EL (cell line): ENCODE measurements around the gene KRTAP4-12.
"Not testable (repeated sequence)": the region's sequence is repeated elsewhere in the genome, so short reads cannot be mapped to it uniquely, and the experiment has no call there.

Experiments
- DNase-seq: peaks from one replicate; pipeline ENCODE4 v3.0.0-alpha.2; 2016

The KRTAP4-12 gene

DNA sequence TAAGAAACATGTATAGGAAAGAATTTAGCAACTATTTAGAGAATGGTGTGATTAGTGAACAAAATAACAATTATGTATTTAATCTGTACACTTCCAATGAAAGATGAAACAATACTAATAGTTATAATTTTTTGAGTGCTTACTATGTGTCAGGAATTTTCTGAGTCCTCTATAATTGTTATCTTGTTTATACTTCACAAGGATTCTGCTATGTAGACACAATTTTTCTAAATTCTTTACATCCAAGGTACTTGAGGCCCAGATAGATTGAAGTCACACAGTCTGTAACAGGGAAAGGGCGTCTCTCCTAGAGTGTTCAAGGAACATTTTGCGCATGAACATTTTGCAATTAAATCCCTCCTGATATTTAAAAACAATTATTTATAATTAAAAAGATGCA is 1.1 kb upstream of the KRTAP4-12 start:
- no peak for DNase-seq

DNA sequence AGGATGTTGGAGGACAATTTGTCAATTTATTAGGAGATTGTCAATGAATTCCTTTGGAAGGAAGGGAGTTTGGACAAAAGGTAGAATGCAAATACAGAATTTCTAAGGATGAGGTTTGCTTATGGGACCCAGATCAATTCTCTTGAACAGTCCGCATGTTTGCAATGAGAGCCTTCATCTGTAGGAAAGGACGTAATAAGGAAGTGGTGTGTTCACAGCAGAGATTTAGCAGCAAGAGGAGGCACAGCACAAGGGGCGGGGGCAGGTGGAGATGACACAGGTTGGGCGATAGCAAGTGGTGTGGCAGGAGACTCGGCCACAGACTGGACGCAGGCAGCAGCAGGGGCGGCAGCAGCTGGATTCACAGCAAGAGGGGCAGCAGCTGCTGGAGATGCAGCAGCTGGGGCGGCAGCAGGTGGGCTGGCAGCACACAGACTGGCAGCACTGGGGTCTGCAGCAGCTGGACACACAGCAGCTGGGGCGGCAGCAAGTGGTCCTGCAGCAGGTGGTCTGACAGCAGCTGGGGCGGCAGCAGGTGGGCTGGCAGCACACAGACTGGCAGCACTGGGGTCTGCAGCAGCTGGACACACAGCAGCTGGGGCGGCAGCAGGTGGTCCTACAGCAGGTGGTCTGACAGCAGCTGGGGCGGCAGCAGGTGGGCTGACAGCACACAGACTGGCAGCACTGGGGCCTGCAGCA is 541 bp downstream of the KRTAP4-12 start:
- not testable (repeated sequence) for DNase-seq

DNA sequence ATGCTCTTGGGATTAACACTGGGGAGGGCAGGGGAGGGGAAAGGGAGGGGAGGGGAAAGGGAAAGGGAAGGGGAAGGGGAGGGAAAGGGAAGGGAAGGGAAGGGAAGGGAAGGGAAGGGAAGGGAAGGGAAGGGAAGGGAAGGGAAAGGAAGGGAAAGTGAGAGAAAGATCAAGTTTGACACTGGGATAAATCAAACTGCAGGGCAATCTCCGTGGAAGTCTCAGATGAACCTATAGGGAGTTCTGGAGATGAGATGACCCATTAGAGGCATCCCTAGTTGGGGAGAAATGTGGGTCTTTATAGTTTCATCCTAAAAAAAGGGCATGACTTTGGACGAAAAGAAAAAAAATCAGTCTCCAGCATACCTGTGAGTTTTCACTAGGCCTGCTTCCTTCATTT is 2.2 kb downstream of the KRTAP4-12 start:
- no peak for DNase-seq

DNA sequence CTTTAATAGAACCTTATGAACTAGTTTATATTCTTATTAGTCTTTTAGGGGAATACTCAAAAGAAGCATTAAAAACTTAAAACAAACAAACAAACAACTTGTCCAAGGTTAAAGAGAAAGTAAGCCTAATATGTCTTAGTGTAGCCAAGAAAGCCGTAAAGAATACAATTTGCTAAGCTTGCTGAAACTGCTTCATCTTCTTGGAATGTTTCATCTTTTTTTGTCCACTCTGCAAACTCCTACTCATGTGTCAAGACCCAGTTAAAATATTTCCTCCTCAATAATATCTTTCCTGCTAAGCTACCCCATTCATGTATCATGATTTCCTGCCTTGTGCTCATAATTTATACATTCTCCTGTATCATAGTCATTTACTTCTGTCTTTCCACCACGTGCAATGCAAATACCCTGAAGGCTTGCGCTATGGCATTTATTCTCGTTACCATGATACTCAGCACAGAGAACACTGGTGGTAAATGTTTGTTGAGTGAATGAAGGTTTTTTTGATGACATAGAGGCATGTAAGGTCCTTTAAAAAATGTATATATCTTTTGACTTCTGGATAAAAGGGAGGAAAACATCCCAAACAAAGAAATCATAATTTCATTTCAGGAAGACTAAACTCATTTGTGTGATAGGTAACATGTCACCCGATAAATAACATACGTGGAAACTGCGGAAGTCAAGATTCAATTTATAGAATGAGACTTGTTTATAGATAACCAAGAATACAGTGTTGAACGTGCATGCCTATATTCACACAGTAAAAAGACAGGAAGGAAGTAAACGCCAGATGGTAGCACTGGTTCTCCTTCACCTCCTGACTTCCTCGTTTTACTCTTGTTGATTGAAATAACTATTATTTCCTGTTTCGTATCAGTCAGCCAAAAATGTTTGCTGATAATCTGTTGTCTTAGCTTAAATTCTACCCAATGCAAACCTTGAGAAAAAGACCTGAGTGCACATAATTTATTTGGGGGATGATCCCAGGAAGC is 4.0 kb downstream of the KRTAP4-12 start:
- peak; percentile 83 for DNase-seq

DNA sequence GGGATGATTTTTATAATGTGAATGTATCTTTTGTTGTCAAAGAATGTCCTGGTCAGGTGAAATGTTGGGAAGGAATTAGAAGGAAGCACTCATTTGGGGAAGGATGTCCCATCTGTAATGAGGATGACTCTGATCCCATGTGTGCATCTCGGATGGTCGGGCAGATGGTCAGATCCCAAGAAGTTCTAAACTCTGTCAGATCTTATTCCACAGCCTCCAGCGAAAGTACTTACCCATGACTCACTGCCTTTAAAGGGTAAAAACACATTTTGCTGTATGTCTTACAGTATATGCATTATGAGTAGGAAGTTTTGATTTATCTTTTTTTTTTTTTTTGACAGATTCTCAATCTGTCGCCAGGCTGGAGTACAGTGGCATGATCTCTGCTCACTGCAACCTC is 5.3 kb downstream of the KRTAP4-12 start:
- peak; percentile 82 for DNase-seq

DNA sequence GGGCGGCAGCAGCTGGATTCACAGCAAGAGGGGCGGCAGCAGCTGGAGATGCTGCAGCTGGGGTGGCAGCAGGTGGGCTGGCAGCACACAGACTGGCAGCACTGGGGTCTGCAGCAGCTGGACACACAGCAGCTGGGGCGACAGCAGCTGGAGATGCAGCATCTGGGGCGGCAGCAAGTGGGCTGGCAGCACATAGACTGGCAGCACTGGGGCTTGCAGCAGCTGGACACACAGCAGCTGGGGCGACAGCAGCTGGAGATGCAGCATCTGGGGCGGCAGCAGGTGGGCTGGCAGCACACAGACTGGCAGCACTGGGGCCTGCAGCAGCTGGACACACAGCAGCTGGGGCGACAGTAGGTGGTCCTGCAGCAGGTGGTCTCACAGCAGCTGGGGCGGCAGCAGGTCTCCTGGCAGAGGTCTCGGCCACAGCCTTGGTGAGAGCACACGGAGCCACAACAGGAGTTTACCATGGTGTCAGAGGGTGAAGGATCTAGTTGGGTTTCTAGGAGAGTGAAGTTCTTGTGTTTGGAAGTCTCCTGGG is 6.1 kb downstream of the KRTAP4-12 start, which contains the start of gene KRTAP4-11:
Gene KRTAP4-11 (minus strand): TSS at position 528 of the 541 bp plus-strand sequence. CDS start 58 bp downstream, at position 470.
- DNase-seq = not testable (repeated sequence)

DNA sequence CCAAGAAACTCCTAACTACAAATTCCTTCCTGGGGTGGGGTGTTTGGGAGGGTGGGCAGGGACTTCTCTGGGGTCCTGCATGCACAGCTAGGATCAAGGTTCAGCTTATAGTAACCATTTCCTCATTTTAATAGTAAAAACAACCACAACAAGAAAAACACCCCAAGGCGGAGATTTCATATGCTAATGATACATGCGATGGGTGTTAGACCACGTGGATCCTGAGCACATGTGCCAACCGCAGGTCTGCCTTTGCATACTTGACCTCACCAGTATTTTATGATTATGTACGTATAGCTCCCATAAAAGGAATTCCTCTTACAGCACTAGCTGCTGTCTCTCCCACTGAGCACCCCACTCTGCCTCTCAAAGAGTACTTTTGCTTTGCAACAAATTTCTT is 7.7 kb downstream of the KRTAP4-12 start:
- peak; percentile 66 for DNase-seq

DNA sequence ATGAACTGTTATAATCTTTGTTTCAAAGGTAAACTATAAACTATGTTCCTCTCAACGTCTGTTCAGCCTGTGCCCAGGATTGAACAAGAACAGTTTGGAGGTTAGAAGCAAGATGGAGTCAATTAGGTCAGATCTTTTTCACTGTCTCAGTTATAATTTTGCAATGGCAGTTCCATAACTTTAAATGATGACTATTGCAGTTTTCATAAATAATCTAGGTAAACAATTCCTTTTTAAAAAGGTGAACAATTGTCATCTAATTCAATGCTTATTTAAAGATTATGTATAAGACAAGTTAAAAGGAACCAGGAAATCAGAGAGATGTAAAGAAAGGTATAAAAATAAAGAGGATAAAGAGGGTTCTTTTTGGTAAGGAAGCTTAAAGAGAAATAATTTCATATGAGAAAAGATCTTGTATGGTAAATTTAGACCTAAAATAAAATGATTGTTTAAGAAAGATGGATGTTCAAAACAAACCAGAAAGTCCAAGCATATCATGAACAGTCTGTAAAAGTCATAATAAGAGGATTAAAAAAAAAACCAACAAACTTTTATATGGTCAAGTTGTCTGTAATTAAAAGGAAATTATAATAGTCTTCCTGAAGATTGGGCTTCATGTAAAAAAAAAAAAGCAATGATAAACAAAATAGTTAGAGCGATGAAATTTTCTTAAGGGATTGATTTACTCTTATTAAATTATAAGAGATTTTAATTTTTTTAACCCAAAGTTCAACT is 12.7 kb downstream of the KRTAP4-12 start:
- DNase-seq = no peak

DNA sequence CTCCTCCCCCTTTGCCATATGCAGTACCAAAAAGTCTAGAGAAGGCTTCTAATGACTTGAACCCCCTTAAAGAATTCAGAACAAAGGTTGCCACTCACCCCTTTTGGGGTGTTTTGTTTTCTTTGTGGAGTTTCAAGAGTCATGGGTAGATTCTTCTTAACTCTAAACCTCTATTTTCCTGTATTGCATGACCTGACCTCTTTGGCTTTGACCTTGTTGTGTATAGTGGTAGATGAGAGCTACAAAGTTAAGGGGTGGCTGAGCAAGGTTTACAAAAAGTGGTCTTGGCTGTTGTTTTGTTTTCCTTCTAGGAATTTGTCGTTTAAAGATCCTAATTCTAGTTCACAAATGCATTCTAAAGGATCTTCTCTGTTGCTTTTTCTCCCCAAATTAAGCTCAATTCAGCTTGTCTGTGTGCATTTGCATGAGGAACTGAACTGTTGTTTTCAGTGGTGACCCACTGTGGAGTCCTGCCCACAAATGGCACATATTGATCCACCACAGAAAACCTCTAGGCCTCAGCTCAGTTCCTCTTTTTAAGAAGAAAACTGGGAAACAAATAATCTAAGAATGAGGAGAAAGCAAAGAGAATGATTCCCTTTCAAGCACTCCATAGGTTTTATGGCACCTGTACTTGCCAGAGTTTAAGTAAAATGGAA is 15.1 kb downstream of the KRTAP4-12 start:
- not testable (repeated sequence) for DNase-seq

DNA sequence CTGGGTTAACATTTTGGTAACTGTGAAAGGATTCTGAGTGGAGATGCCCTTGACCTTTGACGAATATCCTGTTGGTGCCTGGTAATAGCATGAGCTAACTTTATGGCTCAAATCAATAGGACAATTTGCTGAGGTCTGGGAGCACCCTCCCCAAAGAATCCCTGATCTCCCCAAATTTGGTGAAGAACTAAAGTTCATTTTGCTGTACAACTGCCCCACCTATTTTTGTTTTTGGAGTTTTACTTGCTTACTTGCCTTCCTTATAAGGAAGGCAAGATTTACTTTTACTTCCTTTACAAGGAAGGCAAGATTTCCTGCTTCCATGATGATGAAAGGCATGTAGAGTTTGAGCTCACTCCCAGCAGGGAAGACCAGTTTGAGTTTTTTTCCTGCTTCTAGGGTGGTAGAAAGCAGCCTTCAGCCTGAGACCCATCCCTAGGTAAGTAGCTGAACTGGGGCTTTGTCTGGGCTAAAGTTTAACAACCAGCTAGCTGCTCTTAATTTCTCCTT is 16.0 kb downstream of the KRTAP4-12 start:
- peak; percentile 33 for DNase-seq

DNA sequence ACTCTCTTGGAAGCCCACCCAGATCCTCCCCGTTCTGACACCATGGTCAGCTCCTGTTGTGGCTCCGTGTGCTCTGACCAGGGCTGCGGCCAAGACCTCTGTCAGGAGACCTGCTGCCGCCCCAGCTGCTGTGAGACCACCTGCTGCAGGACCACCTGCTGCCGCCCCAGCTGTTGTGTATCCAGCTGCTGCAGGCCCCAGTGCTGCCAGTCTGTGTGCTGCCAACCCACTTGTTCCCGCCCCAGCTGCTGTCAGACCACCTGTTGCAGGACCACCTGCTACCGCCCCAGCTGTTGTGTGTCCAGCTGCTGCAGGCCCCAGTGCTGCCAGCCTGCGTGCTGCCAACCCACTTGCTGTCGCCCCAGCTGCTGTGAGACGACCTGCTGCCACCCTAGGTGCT is 18.6 kb downstream of the KRTAP4-12 start, which contains the start of gene KRTAP4-9:
Gene KRTAP4-9 (plus strand): TSS at position 43 of the 400 bp plus-strand sequence. CDS start 0 bp downstream, at position 43.
- not testable (repeated sequence) for DNase-seq

DNA sequence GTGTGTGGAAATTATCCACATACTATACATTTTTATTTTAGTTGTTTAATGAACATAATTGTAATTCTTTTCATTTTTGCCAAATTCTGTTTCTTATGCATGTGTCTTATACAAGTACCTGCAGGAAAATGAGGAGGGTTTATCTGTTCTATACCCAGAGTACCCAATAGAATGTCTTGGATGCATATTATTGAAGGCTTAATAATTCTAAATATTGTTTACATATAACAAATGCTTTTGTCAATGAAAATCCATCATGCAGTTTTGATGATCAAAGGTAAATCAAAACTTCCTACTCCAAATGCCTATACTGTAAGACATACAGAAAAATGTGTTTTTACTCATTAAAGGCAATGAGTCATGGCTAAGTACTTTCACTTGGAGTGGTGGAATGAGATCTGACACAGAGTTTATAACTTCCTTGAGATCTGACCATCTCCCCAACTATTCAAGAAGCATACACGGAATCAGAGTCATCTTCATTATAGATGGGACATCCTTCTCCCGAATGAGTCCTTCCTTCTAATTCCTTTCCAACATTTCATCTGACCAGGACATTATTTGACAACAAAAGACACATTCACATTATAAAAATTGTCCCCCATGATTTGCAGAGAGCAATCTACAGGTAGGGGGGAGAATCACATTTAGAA is 19.5 kb downstream of the KRTAP4-12 start:
- peak; percentile 80 for DNase-seq

DNA sequence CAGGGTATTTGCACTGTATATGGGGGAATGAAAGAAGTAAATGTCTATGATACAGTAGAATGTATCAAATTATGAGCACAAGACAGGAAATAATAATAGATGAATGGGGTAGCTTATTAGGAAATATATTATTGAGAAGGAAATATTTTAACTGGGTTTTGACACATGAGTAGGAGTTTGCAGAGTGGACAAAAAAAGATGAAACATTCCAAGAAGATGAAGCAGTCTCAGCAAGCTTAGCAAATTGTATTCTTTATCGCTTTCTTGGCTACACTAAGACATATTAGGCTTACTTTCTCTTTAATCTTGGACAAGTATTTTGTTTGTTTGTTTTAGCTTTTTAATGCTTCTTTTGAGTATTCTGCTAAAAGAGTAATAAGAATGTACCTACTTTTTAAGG is 20.1 kb downstream of the KRTAP4-12 start:
- peak; percentile 54 for DNase-seq

DNA sequence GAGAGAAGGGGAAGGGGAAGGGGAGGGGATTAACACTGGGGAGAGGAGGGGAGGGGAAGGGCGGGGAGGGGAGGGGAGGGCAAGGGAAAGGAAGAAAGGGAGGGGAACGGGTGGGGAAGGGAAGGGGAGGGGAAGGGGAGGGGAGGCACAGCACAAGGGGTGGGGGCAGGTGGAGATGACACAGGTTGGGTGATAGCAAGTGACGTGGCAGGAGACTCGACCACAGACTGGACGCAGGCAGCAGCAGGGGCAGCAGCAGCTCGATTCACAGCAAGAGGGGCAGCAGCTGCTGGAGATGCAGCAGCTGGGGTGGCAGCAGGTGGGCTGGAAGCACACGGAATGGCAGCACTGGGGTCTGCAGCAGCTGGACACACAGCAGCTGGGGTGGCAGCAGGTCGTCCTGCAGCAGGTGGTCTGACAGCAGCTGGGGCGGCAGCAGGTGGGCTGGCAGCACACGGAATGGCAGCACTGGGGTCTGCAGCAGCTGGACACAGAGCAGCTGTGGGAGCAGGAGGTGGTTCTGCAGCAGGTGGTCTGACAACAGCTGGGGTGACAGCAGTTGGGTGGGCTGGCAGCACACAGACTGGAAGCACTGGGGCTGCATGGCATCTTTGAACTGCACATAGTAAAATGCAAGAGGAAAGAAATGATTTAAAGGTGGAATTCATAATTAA is 22.3 kb downstream of the KRTAP4-12 start, which contains the start of gene KRTAP4-16:
Gene KRTAP4-16 (minus strand): TSS at position 624 of the 674 bp plus-strand sequence. CDS start 0 bp downstream, at position 624.
- DNase-seq = no peak

DNA sequence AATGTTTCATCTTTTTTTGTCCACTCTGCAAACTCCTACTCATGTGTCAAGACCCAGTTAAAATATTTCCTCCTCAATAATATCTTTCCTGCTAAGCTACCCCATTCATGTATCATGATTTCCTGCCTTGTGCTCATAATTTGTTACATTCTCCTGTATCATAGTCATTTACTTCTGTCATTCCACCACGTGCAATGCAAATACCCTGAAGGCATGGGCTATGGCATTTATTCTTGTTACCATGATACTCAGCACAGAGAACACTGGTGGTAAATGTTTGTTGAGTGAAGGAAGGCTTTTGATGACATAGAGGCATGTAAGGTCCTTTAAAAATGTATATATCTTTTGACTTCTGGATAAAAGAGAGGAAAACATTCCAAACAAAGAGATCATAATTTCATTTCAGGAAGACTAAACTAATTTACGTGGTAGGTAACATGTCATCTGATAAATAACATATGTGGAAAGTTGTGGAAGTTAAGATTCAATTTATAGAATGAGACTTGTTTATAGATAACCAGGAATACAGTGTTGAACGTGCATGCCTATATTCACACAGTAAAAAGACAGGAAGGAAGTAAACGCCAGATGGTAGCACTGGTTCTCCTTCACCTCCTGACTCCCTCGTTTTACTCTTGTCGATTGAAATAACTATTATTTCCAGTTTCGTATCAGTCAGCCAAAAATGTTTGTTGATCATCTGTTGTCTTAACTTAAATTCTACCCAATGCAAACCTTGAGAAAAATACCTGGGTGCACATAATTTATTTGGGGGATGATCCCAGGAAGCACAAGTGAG is 24.1 kb downstream of the KRTAP4-12 start:
- peak; percentile 98 for DNase-seq

DNA sequence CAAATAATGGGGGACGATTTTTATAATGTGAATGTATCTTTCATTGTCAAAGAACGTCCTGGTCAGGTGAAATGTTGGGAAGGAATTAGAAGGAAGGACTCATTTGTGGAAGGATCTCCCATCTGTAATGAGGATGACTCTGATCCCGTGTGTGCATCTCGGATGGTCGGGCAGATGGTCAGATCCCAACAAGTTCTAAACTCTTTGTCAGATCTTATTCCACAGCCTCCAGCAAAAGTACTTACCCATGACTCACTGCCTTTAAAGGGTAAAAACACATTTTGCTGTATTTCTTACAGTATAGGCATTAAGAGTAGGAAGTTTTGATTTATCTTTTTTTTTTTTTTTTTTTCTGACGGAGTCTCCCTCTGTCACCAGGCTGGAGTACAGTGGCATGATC is 25.5 kb downstream of the KRTAP4-12 start:
- peak; percentile 92 for DNase-seq

DNA sequence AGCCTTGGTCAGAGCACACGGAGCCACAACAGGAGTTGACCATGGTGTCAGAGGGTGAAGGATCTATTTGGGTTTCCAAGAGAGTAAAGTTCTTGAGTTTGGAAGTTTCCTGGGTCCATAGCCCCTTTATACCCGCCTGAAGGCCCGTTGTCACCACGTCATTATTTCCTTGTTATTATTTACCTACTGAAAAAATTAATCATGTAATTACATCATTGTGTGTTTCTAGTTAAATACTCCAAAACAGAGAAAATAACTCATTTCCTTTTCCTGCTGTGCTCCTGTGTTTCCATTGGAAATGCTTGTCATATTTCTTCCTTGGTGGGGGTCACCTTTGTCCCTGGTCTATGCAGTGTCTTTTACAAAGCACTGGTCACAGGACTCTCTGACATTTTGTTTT is 25.9 kb downstream of the KRTAP4-12 start, which contains the start of gene KRTAP4-8:
Gene KRTAP4-8 (minus strand): TSS at position 101 of the 400 bp plus-strand sequence. CDS start 58 bp downstream, at position 43.
- no peak for DNase-seq

DNA sequence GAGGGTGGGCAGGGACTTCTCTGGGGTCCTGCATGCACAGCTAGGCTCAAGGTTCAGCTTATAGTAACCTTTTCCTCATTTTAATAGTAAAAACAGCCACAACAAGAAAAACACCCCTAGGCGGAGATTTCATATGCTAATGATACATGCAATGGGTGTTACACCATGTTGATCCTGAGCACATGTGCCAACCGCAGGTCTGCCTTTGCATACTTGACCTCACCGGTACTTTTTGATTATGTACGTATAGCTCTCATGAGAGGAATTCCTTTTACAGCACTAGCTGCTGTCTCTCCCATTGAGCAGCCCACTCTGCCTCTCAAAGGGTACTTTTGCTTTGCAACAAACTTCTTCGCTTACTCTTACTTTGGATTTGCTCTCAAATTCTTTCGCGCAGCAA is 27.9 kb downstream of the KRTAP4-12 start:
- no peak for DNase-seq

DNA sequence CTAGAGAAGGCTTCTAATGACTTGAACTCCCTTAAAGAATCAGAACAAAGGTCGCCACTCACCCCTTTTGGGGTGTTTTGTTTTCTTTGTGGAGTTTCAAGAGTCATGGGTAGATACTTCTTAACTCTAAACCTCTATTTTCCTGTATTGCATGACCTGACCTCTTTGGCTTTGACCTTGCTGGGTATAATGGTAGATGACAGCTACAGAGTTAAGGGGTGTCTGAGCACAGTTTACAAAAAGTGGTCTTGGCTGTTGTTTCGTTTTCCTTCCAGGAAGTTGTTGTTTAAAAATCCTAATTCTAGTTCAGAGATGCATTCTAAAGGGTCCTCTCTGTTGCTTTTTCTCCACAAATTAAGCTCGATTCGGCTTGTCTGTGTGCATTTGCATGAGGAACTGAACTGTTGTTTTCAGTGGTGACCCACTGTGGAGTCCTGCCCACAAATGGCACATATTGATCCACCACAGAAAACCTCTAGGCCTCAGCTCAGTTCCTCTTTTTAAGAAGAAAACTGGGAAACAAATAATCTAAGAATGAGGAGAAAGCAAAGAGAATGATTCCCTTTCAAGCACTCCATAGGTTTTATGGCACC is 35.1 kb downstream of the KRTAP4-12 start:
- DNase-seq = not testable (repeated sequence)
